Measurements from ENCODE around the gene DNAH2.

The DNAH2 gene

GRCh38 chr17:7882068-7882467 is 164.5 kb downstream of the DNAH2 start:
- DNase-seq, result no peak

- DNase-seq, result no peak
Observed at GRCh38 chr17:7882629-7883028, 165.1 kb downstream of the DNAH2 start.

Data from CD4-positive, alpha-beta T cell treated with Interleukin-17A for 1 hour (primary cell).